NCI-H524 treated with DMSO at 0.1 percent for 48 hours (cell line): ENCODE measurements around the gene CDH12.
"Not testable (repeated sequence)": the region's sequence is repeated elsewhere in the genome, so short reads cannot be mapped to it uniquely, and the experiment has no call there.

Experiments
- DNase-seq: peaks from one replicate; lab custom pipeline; 2025; lab: John Stamatoyannopoulos, UW

The CDH12 gene

GRCh38 chr5:22560147-22560546, 293.0 kb downstream of the CDH12 start:
- no peak for DNase-seq

GRCh38 chr5:22557251-22557650, 295.9 kb downstream of the CDH12 start:
- peak; percentile 71 for DNase-seq

- DNase-seq, result no peak
Observed at GRCh38 chr5:22554475-22554874, 298.7 kb downstream of the CDH12 start.

GRCh38 chr5:22549876-22550671, 303.1 kb downstream of the CDH12 start:
- no peak for DNase-seq

GRCh38 chr5:22542340-22542739, 310.8 kb downstream of the CDH12 start:
- DNase-seq, result peak; percentile 41

GRCh38 chr5:22541037-22541436, 312.1 kb downstream of the CDH12 start:
- peak; percentile 99 for DNase-seq

- DNase-seq, result no peak
Observed at GRCh38 chr5:22539762-22540161, 313.4 kb downstream of the CDH12 start.

- no peak for DNase-seq
Observed at GRCh38 chr5:22531986-22532385, 321.2 kb downstream of the CDH12 start.

- no peak for DNase-seq
Observed at GRCh38 chr5:22521521-22521920, 331.6 kb downstream of the CDH12 start.

GRCh38 chr5:22516497-22516896, 336.6 kb downstream of the CDH12 start:
- DNase-seq, result not testable (repeated sequence)

- no peak for DNase-seq
Observed at GRCh38 chr5:22514231-22514630, 338.9 kb downstream of the CDH12 start.

- no peak for DNase-seq
Observed at GRCh38 chr5:22505891-22506290, 347.3 kb downstream of the CDH12 start.

- DNase-seq, result no peak
Observed at GRCh38 chr5:22504411-22504810, 348.7 kb downstream of the CDH12 start.

GRCh38 chr5:22500556-22500955, 352.6 kb downstream of the CDH12 start:
- DNase-seq, result peak; percentile 8

GRCh38 chr5:22496666-22497065, 356.5 kb downstream of the CDH12 start:
- DNase-seq, result no peak

GRCh38 chr5:22495016-22495720, 358.0 kb downstream of the CDH12 start:
- DNase-seq, result no peak

GRCh38 chr5:22488427-22488826, 364.7 kb downstream of the CDH12 start:
- no peak for DNase-seq

- no peak for DNase-seq
Observed at GRCh38 chr5:22480305-22480704, 372.8 kb downstream of the CDH12 start.

- no peak for DNase-seq
Observed at GRCh38 chr5:22473886-22474285, 379.3 kb downstream of the CDH12 start.

- DNase-seq, result no peak
Observed at GRCh38 chr5:22471154-22471553, 382.0 kb downstream of the CDH12 start.

- no peak for DNase-seq
Observed at GRCh38 chr5:22470408-22470807, 382.7 kb downstream of the CDH12 start.

- no peak for DNase-seq
Observed at GRCh38 chr5:22465616-22466015, 387.5 kb downstream of the CDH12 start.

- DNase-seq, result no peak
Observed at GRCh38 chr5:22465177-22465576, 388.0 kb downstream of the CDH12 start.
